Measurements from ENCODE around the gene PPARA. TPM values are rescaled to one million over a fixed set of nuclear protein-coding genes. Genes with fewer than 3 reads are reported as not detected.
"Not testable (repeated sequence)": the region's sequence is repeated elsewhere in the genome, so short reads cannot be mapped to it uniquely, and the experiment has no call there.

The PPARA gene
- total RNA-seq, 1 donor from 2014 or later, result 7.9 TPM

DNA sequence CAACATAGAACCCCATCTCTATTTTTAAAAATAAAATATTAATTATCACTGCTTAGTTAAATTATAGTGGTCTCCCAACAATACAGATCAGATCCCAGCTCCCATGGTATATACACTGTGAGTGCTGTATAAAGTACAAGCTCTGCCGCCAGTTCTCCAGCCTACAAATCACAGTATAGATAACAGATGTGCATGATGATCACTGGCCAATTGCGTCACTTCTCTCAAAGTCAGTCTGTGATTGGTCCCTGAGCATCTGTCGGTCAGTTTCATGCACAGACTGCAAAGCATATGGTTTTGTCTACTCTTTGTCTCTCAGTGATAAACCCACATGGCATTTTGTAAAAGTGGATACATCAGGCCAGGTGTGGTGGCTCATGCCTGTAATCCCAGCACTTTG, 15.7 kb downstream of the PPARA start:
- DNase-seq (ENCODE audit: low read depth in 2 of 2), result peak in 1 of 2 donors; percentile 11

GRCh38 chr22:46169628-46170027, 19.3 kb downstream of the PPARA start:
- no peak for DNase-seq (ENCODE audit: low read depth in 2 of 2)

DNA sequence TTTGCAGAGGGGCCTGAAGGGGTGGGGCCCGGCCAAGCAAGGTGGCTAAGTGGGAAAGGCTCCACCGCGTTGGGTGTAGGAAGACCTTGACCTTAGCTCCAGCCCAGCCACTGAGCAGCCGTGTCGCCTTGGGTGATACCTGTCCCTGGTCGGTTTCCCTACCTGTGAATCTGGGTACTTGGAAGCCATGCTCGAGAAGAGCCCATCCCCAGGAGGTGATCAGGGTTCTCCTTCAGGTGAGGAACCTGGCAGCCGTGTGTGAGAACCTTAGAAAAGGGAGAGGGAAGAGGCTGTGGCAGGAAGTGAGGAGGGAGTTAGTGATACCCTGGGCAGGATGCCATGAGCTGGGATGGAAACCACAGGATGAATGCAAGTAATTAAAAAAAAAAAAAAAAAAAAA, 21.6 kb downstream of the PPARA start:
- DNase-seq (ENCODE audit: low read depth in 2 of 2), result peak; percentile 27 to 34

DNA sequence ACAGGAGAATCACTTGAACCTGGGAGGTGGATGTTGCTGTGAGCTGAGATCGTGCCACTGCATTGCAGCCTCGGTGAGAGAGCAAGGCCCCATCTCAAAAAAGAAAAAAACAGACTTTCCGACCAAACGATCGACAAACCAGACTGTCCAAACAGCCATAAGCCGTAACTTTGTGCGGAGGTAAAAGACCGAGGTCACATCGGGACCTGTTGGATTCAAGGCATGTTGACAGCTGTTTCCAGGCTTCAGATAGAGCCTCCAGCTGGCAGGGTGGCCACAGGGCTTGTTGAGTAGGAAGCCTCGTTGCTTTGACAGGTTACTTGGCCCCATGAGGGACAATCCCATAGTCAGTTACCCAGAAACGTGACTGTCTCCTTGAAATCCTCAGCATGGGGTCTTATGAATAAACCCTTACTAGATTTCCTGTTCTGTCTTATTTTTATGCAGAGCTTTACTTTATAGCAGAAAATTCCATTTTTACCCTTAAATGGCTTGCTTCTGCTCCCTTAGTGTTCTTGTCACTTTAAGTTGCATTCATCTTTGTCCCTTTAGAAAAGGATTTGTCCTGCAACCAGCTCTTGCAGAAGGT, 22.3 kb downstream of the PPARA start:
- no peak for DNase-seq (ENCODE audit: low read depth in 2 of 2)

DNA sequence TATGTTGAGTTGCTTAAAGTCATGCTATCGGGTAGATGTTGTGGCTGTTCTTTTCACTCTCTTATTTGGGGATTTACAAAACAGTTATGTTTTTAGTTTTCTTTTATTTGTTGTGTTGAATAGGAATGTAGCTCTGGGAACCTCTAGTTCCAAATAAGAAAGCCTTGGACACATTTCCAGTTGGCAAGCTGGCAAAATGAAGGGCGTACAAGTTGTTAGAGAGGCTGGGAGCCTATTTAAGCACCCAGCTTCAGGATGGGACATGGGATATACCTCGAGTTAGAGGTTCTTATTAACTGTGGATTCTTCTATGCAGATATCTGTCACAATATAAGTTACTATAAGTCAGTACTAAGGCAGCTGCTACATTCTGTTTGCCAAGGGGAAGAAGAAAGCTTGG, 22.8 kb downstream of the PPARA start:
- DNase-seq (ENCODE audit: low read depth in 2 of 2), result no peak

DNA sequence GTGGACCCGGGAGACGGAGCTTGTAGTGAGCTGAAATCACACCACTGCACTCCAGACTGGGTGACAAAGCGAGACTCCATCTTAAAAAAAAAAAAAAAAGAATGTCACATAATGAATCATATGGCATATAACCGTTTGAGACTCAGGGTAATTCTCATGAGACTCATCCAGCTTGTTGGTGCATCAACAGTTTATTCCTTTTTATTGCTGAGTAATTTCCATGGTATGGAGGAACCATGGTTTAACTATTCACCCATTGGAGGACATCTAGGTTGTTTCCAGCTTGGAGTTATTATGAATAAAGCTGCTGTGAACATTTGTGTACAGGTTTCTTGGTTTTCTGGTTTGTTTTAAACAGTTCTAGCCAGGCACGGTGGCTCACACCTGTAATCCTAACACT, 25.3 kb downstream of the PPARA start:
- DNase-seq (ENCODE audit: low read depth in 2 of 2), result no peak

GRCh38 chr22:46176508-46177003, 26.2 kb downstream of the PPARA start:
- no peak for DNase-seq (ENCODE audit: low read depth in 2 of 2)

DNA sequence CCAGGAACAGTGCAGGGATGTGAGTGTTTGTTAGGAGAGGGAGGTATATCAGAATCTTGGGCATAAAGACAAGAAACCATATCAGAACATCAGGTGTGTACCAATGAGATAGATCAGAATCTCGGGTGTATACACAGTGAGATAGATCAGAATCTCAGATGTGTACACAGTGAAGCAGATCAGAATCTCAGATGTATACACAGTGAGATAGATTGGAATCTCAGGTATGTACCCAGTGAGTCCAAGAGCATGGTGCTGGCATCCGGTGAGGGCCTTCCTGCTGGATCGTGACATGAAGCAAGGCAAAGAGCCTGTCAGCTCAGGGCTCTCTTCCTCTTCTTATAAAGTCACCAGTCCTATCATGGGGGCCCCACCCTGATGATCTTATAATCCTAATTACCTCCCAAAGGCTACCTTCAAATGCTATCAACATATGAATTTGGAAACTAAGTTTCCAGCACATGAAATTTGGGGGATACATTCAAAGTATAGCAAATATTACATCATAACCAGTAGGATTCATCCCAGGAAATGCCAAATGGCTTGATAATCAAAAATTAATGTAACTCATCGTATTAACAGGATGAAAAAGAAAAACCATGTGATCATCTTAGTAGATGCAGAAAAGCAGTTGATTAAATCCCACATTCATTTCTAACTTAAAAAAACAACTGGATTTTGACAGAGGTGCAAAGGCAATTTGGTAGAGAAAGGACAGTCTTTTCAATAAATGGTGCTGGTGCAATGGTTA, 28.6 kb downstream of the PPARA start:
- no peak for DNase-seq (ENCODE audit: low read depth in 2 of 2)

DNA sequence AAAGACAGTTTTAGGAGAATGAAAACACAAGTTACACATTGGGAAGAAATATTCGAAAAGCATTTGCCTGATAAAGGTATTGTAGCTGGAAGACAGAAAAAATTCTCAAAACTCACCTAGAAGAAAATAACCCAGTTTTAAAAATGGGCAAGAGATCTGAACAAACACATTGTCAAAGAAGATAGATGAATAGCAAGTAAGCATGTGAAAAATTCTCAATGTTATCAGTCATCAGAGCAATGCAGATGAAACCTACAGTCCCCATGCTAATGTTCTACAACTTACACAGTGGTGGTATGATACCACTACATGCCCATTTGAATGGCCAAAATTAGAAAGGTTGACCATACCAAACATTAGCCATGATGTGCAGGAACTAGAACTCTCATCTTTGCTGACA, 29.4 kb downstream of the PPARA start:
- DNase-seq (ENCODE audit: low read depth in 2 of 2), result no peak

- peak in 1 of 2 donors; percentile 18 for DNase-seq (ENCODE audit: low read depth in 2 of 2)
These were observed 30.2 kb downstream of the PPARA start for GRCh38 chr22:46180370-46181137.

DNA sequence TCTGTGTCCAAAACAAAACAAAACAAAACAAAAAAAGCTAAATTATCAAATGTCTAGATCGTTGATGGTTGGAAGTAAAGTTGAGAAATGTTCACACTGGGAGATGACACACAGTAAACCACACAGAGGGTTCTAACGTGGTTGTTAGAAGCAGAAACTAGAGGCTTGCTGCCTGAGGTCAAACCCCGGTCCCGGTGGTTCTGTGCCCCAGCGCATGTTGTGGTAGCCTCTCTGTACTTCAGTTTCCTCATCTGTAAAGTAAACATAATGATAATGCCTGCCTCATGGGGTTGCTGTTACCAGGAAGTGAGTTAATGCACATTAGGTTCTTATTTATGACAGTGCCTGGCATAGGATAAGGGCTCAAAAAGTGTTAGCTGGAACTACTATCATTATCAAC, 33.4 kb downstream of the PPARA start:
- DNase-seq (ENCODE audit: low read depth in 2 of 2), result no peak

GRCh38 chr22:46185283-46185682, 35.0 kb downstream of the PPARA start:
- no peak for DNase-seq (ENCODE audit: low read depth in 2 of 2)

GRCh38 chr22:46187862-46188261, 37.5 kb downstream of the PPARA start:
- DNase-seq (ENCODE audit: low read depth in 2 of 2), result no peak

DNA sequence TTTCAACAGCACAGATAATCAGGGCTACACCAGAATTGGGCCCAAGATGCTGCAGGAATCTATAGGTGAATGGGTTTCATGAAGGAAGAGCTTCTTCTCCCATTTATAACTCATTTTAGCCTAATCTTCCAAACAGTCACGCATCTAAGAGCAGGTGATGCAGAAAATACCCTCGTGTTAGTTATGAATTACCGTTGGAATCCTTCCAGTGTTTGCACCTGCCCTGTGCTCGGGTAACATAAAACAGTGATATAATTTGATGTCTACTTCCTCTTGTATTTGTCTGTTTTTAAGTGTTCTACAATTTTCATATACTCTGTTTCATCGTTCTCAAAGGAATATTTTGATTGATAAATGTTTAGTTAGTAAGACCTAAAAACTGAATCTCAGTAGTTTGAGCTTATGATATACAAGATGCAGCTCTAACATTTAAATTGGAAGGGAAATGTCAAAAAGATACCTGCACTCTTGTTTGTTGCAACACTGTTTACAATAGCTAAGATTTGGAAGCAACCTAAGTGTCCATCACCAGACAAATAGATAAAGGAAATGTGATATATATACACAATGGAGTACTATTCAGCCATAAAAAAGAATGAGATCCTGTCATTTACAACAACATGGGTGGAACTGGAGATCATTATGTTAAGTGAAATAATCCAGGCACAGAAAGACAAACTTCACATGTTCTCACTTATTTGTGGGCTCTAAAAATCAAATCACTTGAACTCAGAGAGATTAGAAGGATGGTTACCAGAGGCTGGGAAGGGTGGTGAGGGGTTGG, 42.1 kb downstream of the PPARA start:
- DNase-seq (ENCODE audit: low read depth in 2 of 2), result no peak

GRCh38 chr22:46193898-46194310, 43.6 kb downstream of the PPARA start:
- peak; percentile 12 to 47 for DNase-seq (ENCODE audit: low read depth in 2 of 2)

DNA sequence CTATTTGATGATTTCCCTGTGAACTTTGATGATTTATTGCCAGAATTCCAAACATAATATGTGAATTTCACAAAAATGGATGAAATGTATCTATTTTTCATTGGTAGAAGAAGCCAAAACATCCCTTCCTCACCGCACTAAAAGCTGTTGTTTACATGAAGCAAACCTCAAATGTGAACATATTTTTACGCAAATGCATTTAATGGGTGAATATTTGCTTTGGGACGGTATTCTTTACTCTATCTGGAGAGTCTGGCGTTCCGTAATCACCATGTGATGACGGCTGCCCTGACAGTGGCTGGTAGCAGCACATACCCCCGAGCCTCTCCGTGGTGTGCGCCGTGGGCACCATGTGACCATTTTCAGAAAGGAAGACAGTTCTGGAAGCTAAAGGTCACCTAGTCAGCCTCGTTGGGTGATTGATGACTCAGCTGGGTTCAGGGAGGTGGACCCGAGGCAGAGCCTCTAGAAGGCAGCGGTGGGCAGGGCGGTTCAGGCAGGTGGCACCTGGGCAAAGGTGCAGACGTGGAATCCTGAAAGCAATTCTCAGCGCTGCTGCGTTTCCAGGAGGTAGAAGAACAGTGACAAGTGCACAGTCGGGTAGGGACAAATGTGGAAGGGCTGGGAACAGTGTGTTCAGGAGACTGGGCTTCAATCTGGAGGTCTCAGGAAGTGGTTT, 45.3 kb downstream of the PPARA start:
- no peak for DNase-seq (ENCODE audit: low read depth in 2 of 2)

DNA sequence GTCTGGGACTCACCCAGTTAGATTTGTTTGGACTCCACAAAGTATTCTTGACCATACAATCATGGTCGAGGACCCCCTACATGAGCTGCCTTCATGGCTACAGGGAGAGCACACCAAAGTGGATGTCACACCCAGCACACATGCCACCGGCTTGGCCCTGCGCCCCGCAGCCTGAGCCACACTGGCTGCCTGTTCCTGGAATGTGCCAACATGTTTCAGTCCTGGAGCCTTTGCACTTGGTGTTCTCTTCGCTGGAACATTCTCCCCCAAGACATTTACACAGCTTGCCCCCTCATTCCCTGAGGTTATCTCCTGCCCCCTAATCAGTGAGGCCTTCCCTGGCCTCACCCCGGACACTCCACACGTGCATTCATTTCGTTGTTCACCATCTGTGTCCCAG, 46.0 kb downstream of the PPARA start:
- DNase-seq (ENCODE audit: low read depth in 2 of 2), result no peak

GRCh38 chr22:46198274-46198673, 47.9 kb downstream of the PPARA start:
- no peak for DNase-seq (ENCODE audit: low read depth in 2 of 2)

DNA sequence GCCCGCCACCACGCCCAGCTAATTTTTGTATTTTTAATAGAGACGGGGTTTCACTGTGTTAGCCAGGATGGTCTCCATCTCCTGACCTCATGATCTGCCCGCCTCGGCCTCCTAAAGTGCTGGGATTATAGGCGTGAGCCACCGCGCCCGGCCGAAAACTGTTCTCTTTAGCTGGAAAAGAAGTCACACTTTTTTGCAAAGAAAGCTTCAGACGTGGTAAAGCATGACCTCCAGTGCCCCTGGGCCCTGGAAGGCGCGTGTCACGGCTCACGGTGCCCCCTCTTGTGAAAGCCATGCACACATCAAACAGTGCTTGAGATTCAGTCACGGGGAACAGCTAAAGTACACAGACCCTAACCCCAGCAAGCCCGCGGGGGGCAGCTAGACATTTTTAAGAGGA, 48.5 kb downstream of the PPARA start:
- DNase-seq (ENCODE audit: low read depth in 2 of 2), result not testable (repeated sequence)

- no peak for DNase-seq (ENCODE audit: low read depth in 2 of 2)
These were observed 50.9 kb downstream of the PPARA start for GRCh38 chr22:46201059-46201757.
